Activated CD4-positive, alpha-beta T cell treated with anti-CD3 and anti-CD28 coated beads, Interleukin-2, amount 50 U/mL, for 16 hours (primary cell): ENCODE measurements around the gene PPP2R5C.
"Not testable (repeated sequence)": the region's sequence is repeated elsewhere in the genome, so short reads cannot be mapped to it uniquely, and the experiment has no call there.

Experiments used
- DNase-seq: peaks from one replicate; pipeline ENCODE4 v3.0.0-alpha.2; 2020

Gene PPP2R5C

GRCh38 chr14:101784631-101785030 lies 23.1 kb downstream of the PPP2R5C start:
- DNase-seq: no peak

GRCh38 chr14:101788016-101788635 lies 26.6 kb downstream of the PPP2R5C start:
- no peak for DNase-seq

DNA sequence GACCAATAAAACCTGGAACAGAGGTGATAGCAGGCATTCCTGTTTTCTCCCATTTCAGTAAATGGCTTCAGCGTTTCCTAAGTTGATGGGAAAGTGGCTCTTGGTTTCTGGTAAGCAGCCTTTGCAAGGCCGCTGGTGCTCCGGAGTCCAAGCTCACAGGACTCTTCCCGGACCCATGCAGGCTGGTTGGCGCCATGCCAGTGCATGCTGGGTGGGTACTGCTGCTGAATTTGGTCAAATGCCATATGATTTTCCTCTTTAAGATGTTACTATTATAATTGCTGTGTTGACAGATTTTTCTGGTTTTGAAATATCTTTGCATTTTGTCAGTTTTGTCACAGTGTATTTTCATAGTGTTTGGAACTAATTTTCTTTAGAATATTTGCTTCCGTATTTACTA lies 27.7 kb downstream of the PPP2R5C start:
- no peak for DNase-seq

DNA sequence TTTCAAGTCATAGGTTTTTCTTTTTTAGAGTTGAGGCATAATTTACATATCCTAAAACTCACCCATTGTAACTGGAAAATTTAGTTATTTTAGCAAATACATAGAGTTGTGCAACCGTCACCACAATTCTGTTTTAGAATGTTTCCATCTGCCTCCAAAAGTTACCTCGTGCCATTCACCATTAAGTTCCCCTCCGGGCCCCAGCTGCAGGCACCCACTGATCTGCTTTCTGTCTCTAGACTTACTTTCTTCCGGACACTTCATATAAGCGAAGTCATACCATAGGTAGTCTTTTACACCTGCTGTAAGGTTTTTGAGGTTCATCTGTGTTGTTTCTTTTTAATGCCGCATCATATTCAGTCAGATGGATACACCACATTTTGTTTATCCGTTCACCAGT lies 28.7 kb downstream of the PPP2R5C start:
- no peak for DNase-seq

DNA sequence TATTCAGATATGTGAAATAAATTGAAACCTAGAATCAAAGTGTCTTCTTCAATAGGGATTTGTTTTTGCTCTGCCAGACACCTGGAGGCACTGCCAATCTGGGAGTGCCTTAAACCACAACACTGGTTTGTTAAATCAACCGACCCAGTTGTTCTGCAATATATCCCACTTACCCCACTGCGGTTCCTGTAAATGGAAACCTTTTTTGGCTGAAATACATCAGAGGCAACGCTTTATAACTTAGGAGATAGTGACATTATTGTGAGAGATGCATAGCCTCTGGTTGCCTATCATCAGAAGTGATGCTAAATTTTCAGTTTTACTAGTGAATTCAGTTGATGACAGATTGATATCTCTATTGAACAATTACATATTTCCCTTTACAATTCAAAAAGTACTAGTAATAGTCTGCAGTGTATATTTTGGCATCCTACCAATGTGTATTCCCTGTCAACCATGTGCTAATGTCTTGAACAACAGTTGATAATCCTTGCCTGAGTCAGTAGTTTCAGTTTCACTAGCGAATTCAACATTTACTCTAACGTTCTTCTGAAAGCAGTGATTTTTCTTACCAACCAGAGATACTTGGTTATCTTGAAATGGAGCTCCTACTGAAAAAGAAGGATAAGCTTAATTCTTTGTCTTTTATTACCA lies 30.5 kb downstream of the PPP2R5C start:
- peak; percentile 69 for DNase-seq

DNA sequence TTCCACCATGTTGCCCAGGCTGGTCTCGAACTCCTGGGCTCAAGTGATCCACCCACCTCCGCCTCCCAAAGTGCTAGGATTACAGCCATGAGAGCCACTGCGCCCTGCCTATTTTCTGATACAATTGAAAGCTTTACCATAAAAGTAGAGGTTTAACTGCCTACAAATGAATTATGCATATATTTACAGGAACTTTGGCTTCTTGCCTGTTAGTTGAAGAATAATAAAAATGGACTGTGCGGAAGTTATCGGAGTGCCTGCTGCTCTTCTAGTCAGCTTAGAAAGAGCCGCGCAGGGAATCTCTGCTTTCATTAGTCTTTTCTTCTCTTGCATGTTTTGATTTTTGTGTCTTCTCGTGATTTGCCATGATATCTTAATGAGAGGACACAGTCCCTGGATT lies 34.5 kb downstream of the PPP2R5C start:
- no peak for DNase-seq

GRCh38 chr14:101796479-101796878 lies 35.0 kb downstream of the PPP2R5C start:
- DNase-seq: no peak

DNA sequence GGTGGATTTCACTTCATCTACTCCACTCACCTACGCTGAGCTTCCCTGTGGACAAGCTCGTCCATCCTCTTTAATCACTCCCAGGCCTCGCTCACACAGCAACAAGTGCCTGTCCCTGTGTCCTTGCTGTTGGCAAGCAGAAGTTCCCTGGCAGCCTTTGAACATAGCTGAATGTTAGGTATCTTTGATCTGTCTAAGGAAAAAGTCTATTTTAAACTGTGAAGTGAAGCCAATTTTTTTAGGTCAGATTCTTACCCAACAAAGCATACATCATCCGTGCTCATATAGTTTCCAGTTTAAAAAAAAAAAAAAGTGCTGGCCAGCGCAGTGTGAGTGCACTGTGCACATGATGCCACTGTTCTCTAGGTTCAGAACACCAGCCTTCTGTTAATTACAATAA lies 36.3 kb downstream of the PPP2R5C start:
- no peak for DNase-seq

GRCh38 chr14:101804373-101804772 lies 42.9 kb downstream of the PPP2R5C start:
- DNase-seq: not testable (repeated sequence)

GRCh38 chr14:101806252-101806651 lies 44.7 kb downstream of the PPP2R5C start:
- DNase-seq: not testable (repeated sequence)

DNA sequence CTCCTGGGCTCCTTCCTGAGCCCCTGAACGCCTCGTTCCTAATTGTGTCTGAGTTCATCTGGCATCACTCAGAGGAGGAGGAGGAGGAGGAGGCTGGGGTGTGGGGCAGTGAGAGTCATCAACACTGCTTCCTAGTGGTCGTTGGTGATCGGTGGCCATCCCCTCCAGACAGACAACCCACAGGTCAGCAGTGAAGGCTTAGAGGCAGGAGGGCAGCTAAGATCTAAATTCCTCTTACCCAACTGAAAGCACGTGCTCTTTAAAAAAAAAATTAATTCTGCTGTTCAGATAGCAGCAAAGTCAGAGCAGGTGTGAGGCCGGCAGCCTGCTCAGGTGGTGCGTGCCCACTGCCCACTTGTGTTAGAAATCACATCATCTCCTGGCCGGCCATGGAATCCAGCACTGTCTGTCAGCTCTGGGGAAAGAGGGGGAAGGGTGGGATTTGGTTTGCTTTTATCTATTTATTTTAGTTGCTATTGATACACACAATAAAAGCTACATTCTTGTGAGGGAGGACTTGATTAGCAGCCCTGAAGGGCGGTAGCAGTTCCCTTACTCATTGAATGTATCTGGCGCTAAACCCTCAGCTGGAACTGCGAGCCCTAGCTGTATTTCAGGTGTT lies 46.6 kb downstream of the PPP2R5C start:
- no peak for DNase-seq

DNA sequence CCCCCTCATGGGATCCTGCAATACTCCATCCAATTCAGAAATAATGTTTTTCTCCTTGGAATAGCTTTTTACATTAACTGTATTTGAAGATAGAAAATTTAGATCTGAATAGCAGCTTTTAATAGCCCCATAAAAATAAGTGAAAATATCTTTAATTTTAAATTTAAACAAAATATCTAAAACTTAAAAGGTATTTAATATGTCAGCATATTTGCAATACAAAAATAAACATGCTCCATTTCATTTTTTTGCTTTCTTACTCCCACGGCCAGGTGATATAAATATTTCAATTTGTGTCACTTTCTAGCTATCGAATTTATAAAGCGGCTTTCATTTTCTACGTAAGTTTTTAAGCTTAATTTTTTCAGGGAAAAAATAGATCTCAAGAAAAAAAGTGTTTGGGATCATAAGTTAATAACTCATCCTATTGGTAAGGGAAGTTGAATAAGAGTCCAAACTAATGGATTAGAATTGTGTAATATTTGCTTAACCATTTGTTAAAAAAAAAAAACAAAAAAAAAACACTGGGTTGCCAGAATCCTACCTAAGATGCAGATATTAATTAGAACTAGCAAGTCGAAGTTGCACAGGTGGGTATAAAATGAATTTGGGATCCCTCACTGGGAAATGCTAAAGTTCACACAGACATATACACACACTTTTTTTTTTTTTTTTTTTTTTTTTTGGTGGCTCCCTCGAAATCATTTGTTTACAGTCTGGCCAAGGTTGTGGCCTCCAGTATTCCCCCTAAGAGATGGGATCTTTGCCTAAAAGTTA lies 47.6 kb downstream of the PPP2R5C start:
- no peak for DNase-seq

DNA sequence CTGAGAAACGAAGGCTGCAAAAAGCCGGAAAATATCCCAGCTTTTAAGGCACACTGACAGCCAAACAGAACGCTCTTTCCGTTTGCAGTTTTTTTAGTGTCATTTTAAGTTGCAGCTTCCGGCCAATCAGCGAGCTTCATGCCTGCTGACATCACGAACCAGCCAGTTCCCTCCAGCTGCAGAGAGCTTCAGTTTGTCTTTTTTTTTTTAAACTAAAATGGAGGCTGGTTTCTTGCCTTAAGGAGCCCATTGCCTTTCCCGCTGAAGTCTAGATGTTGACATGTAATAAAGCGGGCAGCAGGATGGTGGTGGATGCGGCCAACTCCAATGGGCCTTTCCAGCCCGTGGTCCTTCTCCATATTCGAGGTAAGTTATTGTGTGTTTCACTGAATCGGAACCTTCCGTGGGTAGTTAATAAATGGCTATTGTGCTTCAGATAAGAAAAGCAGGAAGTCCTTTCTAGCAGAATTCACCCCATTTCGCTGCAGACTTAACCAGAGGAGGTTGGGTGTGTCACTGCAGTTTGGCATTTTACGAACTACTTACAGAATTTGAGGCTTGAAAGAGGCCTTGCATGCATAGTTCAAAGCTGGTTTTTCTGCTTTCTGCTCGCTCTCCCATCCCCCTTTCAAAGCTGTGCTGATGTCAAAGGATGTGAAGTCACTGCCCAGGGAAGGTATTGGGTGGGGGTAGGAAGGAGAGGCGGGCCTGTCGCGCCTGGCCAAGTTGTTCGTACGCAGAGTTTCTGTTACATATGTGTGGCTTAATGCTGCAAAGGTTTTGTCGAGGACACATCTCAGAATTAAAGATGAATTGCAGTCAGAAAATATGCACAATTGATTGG lies 48.4 kb downstream of the PPP2R5C start:
- peak; percentile 93 for DNase-seq

- no peak for DNase-seq
These were observed 49.5 kb downstream of the PPP2R5C start for GRCh38 chr14:101810897-101811621.

DNA sequence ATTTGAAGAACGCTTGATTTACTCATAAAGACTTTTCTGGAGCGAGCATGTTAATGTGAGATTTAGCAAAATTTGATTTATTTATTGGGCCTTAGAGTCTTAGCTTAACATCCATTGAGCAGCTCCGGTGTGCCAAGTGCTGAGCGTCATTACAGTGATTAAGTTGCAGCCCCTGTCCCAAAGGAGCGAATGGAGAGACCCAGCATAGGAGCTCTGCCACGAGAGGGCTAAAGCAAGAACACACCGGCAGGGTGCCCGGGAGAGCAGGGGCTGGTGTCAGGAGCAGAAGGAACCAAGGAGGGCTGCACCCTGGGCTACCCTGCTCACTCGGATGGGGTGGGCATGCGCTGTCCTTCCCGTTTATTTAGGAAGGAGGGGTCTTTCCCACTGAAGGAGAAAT lies 50.6 kb downstream of the PPP2R5C start:
- DNase-seq: no peak

GRCh38 chr14:101813171-101813759 lies 51.8 kb downstream of the PPP2R5C start:
- DNase-seq: no peak

- no peak for DNase-seq
These were observed 52.3 kb downstream of the PPP2R5C start for GRCh38 chr14:101813833-101814232.

- no peak for DNase-seq
These were observed 53.4 kb downstream of the PPP2R5C start for GRCh38 chr14:101814934-101815333.

DNA sequence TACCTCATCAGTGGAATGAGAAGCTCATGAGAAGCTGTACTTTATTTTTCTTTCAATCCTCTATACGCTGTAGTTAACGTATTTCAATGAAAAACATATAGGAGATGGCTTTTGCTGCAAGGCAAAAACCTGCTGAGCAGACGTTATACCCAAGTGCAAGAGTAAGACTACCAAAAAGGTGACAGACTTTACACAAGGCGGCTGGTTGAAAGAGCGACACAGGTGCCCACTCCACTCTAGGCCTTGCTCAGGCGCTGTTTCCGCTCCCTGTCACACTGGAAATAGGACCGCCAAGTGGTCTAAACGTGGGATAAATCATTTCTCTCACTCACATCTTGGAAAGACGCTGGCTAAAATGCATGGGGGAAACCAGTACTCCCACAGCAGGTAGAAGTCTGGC lies 54.5 kb downstream of the PPP2R5C start:
- no peak for DNase-seq

- peak; percentile 57 for DNase-seq
These were observed 56.0 kb downstream of the PPP2R5C start for GRCh38 chr14:101817501-101818001.

DNA sequence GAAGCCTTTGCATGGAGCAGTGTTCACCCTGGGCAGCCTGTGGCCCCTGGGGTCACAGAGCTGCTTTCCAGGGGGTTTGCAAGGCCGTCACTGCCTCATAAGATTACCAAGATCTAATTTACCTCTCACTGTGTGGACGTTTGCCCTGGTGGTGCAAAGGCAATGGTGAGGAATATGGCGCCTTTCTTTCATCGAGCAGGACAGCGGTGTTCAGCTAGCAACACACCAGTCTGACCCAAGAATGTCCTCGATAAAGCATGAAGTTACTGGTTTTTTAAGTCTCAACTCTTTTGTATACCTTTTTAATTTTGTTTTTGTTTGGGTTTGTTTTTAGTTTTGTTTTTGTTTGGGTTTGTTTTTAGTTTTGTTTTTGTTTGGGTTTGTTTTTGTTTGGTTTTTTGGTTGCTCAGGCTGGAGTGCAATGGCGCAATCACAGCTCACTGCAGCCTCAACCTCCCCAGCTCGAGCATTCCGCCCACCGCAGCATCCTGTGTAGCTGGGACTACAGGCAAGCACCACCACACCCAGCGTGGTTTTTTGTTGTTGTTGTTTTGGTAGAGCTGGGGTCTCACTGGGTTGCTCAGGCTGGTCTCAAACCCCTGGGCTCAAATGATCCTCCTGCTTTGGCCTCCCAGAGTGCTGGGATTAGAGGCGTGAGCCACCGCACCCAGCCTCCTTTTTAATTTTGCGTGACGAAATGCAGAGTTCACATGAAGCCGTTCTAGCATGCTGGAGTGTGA lies 57.9 kb downstream of the PPP2R5C start:
- DNase-seq: peak; percentile 85
